Eye (tissue), 1 donor: ENCODE measurements around the gene ARMC10.
"Not testable (repeated sequence)": the region's sequence is repeated elsewhere in the genome, so short reads cannot be mapped to it uniquely, and the experiment has no call there.

Experiments used
- DNase-seq: peaks from one replicate; pipeline ENCODE4 v3.0.0-alpha.2; 2015

The ARMC10 gene

DNA sequence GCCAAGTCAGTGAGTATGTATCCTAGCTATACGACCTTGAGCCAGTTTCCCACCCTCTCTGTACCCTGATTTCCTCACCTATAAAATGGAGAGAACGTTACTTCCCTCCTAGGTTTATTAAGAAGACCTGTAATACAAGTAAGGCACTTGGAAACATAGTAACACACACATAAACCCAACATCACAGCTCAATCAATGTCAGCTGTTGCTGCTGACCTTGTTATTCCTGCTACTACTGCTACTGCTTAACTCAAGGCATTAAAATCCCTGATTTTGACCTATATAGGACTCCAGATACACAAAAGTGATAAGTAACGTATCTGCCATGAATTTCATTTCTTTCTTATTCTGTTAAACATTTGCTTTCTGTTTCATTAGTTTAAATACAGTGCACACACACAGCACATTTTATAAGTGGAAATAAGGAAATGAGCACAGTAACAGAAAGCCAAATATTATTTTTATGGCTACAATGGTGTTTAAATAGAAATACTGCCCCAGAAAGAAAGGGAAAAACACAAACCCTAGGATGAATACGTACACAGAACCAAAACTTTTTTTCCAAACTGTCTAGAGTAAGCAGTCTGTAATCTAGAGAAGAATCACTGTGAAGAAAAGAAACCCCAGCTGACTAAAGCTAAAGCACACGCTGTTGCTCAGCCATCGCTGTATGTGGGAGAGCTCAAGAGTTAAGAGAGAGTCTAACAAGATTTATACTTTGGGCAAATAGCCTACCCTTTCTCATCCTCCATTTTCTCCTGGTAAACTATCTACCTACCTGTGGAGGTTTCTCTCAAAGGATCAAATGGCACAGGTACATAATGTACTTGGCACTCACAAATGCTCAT is 55.0 kb downstream of the ARMC10 start:
- DNase-seq = peak; percentile 24

DNA sequence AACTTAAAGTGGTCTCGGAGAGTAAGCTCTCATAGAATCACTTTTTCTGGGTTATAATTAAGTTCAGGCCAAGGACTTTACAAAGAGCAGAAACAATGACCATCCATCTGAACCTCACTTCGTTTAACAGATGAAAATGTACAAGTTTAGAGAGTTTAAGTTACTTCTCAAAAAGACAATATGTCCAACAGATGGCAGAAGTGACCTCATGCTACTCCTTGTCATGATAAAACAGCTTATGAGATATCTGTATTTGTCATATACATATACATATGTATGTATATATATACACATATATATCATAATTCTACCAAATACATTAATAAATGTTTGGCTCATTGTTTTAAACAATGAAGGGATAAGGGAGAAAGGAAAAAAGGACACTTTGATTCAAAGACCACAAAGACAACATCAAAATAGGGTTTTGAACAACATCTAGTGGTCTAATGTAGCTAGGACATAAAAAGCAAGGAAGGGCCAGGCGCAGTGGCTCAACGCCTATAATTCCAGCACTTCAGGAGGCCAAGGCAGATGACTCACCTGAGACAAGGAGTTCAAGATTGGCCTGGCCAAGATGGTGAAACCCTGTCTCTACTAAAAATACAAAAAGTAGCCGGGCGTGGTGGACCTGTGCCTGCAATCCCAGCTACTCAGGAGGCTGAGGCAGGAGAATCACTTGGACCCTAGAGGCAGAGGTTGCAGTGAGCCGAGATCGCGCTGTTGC is 56.1 kb downstream of the ARMC10 start:
- DNase-seq = no peak

DNA sequence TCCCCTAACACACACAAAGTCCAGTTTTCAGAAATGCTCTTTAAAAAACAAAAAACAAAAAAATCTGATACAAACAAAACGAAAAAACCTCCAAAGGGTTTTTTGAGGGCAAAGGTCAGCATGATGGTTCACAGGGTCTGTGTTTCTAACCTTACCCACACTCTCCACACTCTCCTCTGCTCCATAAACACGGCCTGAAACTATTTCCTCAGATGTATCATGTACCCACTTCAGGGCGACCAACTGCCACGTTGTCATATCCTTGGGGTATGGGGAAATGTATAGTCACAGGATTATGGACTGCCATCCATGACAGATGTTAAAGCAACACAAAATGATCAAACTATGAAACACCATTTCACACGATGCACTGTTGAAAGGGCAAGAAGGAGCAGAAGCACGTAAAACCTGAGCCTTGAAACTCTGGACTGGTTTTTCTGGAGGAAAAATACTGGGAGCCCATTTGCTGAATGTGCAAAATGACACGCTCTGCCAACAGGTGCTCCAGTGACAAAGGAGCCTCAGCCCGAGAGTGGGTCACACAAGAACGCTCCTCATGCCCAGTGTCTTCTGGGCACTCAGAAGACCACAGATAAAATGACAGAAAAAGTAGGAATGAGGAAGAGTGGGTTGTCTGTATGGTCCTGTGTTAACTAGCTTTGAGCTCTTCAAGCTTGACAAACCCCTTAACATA is 58.2 kb downstream of the ARMC10 start:
- no peak for DNase-seq

DNA sequence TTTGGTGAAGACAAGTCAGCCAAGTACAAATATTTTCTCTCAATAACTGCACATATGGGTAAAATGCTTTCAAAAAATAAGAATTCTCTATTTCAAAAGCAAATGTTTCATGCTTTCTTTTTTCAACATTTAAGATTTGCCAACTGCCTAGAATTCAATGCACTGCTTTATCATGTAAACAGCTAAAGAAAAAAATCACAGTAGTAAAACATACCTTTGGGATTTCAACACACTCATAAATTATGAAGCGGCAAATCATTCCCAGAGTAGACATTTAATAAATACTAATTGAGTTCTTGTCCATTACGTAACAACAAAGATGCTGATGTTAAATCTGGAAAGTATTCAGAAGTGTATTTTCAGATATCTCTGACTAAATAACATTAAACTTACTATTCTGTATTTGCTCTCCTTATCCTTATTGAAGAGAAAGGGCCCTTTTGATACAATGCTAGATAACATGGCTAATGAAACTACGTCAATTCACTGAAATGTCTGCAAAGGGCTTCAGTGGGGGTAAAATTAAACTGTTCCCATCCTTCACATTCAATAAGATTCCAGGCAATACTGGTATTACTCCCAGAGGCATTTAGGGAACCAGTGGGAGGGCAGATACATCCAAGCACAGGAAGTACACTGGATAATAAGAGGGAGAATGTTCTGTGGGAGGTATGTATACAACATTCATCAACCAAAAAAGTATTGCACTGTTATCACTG is 60.1 kb downstream of the ARMC10 start:
- DNase-seq = no peak

DNA sequence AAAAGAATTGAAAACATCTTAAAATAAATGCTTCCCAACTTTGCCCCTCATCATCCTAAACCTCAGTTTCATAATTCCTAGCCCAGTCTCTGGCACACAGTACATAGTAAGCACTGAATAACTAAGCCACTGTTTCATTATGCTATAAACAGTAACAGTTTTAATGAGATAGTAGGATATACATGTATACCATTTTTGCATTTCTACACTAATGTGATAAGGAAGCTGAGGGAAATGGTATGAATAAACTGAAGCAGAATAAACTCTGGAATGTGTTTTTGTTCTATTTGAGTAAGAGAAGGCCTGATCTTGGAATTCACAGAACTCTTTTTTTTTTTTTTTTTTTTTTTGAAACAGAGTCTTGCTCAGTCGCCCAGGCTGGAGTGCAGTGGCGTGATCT is 65.1 kb downstream of the ARMC10 start:
- no peak for DNase-seq

DNA sequence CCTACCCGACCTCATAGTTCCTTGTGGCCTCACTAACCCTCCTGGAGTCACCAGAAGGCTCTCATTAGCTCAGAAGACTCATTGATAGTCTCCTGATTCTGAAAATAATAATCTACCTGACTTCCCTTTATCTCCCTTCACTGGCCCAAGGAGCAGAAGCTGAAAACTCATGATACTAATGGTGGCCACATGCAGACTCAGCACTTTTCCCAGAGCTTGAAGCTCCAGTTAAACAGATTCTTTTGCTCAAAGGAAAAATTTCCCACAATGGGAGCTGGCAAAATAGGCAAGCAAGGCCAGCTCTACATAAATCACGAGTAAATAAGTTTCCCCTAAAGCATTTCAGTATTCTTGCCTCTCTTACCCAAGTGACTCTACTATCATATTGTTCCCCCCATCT is 65.7 kb downstream of the ARMC10 start:
- no peak for DNase-seq

DNA sequence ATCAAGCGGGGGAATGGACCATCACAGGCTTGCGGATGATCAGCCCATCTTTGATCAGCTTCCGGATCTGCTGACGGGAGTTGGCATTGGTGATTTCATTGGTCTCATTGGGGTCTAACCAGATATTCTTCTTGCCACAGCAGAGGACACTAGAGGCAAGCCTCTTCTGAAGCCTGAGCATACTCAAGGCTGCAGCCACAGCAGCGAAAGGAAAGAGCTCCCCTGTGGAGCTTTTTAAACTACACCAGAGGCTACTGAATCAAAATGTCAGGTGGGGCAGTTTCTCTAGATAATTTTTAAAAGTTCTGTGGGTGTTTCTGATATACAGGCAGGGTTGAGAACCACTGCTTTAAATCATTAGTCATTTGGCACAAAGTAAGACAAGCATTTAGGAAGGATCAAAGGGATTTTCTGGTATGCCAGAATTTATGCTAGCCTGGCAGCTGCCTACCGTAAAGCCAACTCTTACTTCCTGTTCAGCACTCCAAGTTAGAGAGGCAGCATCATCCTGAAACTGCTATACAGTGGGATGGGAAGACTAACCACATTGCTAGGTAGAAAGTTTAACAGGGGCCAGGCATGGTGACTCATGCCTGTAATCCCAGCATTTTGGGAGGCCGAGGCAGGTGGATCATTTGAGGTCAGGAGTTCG is 66.9 kb downstream of the ARMC10 start:
- DNase-seq = no peak

DNA sequence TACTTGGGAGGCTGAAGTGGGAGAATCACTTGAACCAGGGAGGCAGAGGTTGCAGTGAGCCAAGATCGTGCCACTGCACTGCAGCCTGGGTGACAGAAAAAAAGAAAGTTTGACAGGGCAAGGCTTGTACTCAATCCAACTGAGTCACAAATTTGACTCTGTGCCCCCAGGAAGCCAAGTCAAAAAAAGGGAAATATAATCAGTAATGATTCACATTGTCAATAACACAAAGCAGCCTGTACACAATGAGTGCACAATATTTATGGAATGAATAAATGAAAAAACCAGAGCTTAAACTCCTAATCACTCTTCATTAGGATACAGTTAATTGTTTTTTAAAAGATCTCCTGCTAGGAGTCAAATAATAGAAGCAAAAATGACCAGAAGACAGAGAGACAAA is 67.6 kb downstream of the ARMC10 start:
- DNase-seq = no peak

DNA sequence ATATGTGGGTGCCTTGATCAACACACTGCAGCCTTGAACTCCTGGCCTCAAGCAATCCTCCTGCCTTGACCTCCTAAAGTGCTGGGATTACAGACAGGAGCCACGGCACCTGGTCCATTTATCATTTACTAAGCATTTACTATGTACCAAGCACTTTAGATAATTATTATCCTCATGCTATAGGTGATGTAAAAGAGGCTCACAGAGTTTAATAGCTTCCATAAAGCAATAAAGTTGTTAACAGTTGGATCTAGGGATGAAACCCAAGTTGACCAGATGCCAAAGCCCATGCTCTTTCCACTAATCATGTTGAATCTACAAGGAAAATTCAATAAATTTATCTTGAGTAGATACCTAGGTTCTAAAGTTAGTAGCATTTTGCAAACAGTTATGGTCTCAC is 68.9 kb downstream of the ARMC10 start:
- no peak for DNase-seq

DNA sequence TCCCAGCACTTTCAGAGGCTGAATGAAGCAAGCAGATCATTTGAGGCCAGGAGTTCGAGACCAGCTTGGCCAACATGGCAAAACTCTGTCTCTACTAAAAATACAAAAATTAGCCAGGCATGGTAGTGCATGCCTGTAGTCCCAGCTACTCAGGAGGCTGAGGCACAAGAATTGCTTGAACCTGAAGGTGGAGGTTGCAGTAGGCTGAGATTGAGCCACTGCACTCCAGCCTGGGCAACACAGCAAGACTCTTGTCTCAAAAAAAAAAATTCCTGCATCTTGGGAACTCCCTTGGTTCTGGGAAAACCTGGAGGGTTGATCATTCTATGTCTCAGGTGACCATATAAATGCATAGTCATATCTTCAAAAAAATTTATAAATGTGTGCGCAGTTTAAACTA is 69.8 kb downstream of the ARMC10 start:
- not testable (repeated sequence) for DNase-seq

DNA sequence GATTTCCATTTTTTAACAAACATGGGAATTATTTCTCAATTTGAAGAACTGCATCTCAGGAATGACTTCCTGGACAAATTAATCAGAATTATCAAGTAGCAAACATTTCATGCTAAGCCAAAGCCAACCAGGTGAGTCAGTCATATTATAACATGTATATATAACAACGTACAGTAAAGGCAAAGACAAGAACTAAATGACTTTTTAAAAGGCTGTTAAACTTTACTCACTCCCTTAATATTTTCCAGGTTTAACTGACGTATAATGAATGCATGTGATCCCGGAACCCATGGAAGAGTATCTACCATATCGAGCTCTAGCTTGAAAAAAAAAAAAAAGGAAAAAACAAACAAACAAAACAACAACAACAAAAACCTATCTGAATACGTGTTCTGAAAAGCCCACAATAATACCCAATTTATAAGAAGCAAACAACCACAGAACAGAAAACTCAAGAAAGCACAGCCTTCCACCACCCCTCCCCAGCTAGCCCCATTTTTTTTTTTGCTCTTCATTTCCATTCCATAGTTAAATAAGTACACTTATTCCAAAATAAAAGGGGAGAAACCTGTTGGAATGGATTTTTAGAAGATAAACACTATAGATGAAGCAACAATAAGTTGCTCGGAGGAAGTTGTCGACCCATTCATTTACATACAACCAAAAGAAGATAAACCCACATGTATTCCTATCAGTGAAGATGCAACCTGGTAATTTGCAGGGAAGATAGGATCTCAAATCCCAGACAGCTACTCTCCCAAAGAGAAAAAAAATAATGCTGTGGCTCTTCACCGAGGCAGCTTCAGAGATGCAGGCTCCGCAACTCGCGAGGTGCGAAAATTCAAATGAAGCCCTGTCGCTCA is 73.4 kb downstream of the ARMC10 start:
- DNase-seq = peak; percentile 44
